ENCODE data around the gene SLC39A9. TPM values are rescaled to one million over a fixed set of nuclear protein-coding genes. Genes with fewer than 3 reads are reported as not detected.

Gene SLC39A9
- total and polyA plus RNA-seq, 2 experiments from 2014 or later = 17.7 to 48.1 TPM

GRCh38 chr14:69428289-69428998 lies 30.0 kb downstream of the SLC39A9 start:
- DNase-seq (ENCODE audit: low spot score) = no peak
- H3K27ac Mint-ChIP-seq = no peak overlapping the region; the same call in 1 of the 2 replicates
- H3K4me3 ChIP-seq = no peak overlapping the region
- H3F3A ChIP-seq (replicated peaks; ENCODE audit: low read depth) = no peaks in the 10 kb centered on the region
- no peaks in the 10 kb centered on the region for H3K4me1 ChIP-seq (ENCODE audit: insufficient read depth)
- peaks cover 29% of the 10 kb centered on the region for H3K79me2 ChIP-seq (replicated peaks; ENCODE audit: insufficient read depth)
- H3K9me3 Mint-ChIP-seq = no peaks in the 10 kb centered on the region
- ATAC-seq = no peak
- H4K20me1 ChIP-seq (replicated peaks; ENCODE audit: insufficient read depth) = peaks cover 3% of the 10 kb centered on the region
- no peaks in the 10 kb centered on the region for H3K4me1 Mint-ChIP-seq
- H3K27ac ChIP-seq (ENCODE audit: low read depth) = no peak overlapping the region
- no peaks in the 10 kb centered on the region for H3K9me2 ChIP-seq (ENCODE audit: insufficient read depth)
- no peak overlapping the region for H2AFZ ChIP-seq
- no peak overlapping the region for H3K4me2 ChIP-seq
- H3K4me3 Mint-ChIP-seq = no peak overlapping the region
- H3K27me3 ChIP-seq (ENCODE audit: insufficient read depth) = no peaks in the 10 kb centered on the region
- H3K36me3 Mint-ChIP-seq (ENCODE audit: low read depth) = peaks cover 19% of the 10 kb centered on the region
- TF ChIP-seq STAT1 (IDR thresholded peaks at IDR 0.05; ENCODE audit: unreplicated experiment) (no peak), REST (IDR thresholded peaks at IDR 0.05; ENCODE audit: unreplicated experiment) (no peak), ETS1 (IDR thresholded peaks at IDR 0.05) (no peak), POLR2AphosphoS5 (IDR thresholded peaks at IDR 0.05; ENCODE audit: low read depth) (no peak), CREB1 (CRISPR knock-in tag; IDR thresholded peaks at IDR 0.05; ENCODE audit: low read depth) (no peak), EZH2 (IDR thresholded peaks at IDR 0.05; ENCODE audit: low read depth, unreplicated experiment) (no peak), ZNF331 (CRISPR knock-in tag; IDR thresholded peaks at IDR 0.05; ENCODE audit: low read depth) (no peak), EZH2phosphoT487 (IDR thresholded peaks at IDR 0.05; ENCODE audit: unreplicated experiment) (no peak)
- H3K27me3 Mint-ChIP-seq (ENCODE audit: insufficient read depth, low read depth, poor library complexity) = no peaks in the 10 kb centered on the region
- H3K36me3 ChIP-seq (ENCODE audit: insufficient read depth) = peaks cover 6% of the 10 kb centered on the region; the same call in 1 of the 2 replicates

- Mint-ChIP-seq H3K9me3 (no peaks in the 10 kb centered on the region), H3K4me3 (no peak overlapping the region), H3K27me3 (ENCODE audit: insufficient read depth, low read depth, poor library complexity) (no peaks in the 10 kb centered on the region), H3K27ac (no peak overlapping the region), H3K4me1 (no peaks in the 10 kb centered on the region), H3K36me3 (ENCODE audit: low read depth) (peaks cover 14% of the 10 kb centered on the region)
- H3K9me2 ChIP-seq (ENCODE audit: insufficient read depth) = no peaks in the 10 kb centered on the region
- H3F3A ChIP-seq (replicated peaks; ENCODE audit: low read depth) = no peaks in the 10 kb centered on the region
- H4K20me1 ChIP-seq (replicated peaks; ENCODE audit: insufficient read depth) = no peaks in the 10 kb centered on the region; the same call in none of the 2 replicates
- no peaks in the 10 kb centered on the region for H3K4me1 ChIP-seq (ENCODE audit: insufficient read depth)
- peaks cover 29% of the 10 kb centered on the region for H3K79me2 ChIP-seq (replicated peaks; ENCODE audit: insufficient read depth)
- peaks cover 5% of the 10 kb centered on the region; the same call in 1 of the 2 replicates for H3K36me3 ChIP-seq (ENCODE audit: insufficient read depth)
- no peak overlapping the region for H3K4me2 ChIP-seq
- H3K27ac ChIP-seq (ENCODE audit: low read depth) = no peak overlapping the region
- H2AFZ ChIP-seq = no peak overlapping the region
- DNase-seq (ENCODE audit: low spot score) (no peak), ATAC-seq (no peak)
- H3K27me3 ChIP-seq (ENCODE audit: insufficient read depth) = no peaks in the 10 kb centered on the region
- H3K4me3 ChIP-seq = no peak overlapping the region
- TF ChIP-seq REST (IDR thresholded peaks at IDR 0.05; ENCODE audit: unreplicated experiment) = no peak
- TF ChIP-seq EZH2 (IDR thresholded peaks at IDR 0.05; ENCODE audit: low read depth, unreplicated experiment) = no peak
- no peak for TF ChIP-seq ZNF114 (CRISPR knock-in tag; IDR thresholded peaks at IDR 0.05)
- TF ChIP-seq CTCF (conservative IDR thresholded peaks at IDR 0.05; ENCODE audit: low read depth in 2 of 2) = no peak
- TF ChIP-seq POLR2AphosphoS5 (IDR thresholded peaks at IDR 0.05; ENCODE audit: low read depth) = no peak
- TF ChIP-seq CREB1 (CRISPR knock-in tag; IDR thresholded peaks at IDR 0.05; ENCODE audit: low read depth) = no peak
- no peak for TF ChIP-seq NANOG (IDR thresholded peaks at IDR 0.05; ENCODE audit: borderline replicate concordance)
- no peak for TF ChIP-seq JUNB (IDR thresholded peaks at IDR 0.05; ENCODE audit: unreplicated experiment)
Measured at GRCh38 chr14:69429643-69430042, 31.2 kb downstream of the SLC39A9 start.

All from GM23338 (cell line).